Suprapubic skin (tissue), 4 donors: ENCODE data around the gene EYS.

Experiments used
- CTCF ChIP-seq, 2 donors: fragments of 200-600 bp in 1 of 2; fragments of 450-650 bp in 1 of 2; sonication (generic) in 1 of 2; IDR thresholded peaks; one replicate each; pipeline ENCODE4 v1.5.1; 2016 to 2019; ENCODE audit warnings: antibody characterized with exemption in 2 of 2, mild to moderate bottlenecking in 1 of 2, moderate library complexity in 1 of 2
- POLR2A ChIP-seq, 2 donors: fragments of 450-650 bp; IDR thresholded peaks; one replicate each; pipeline ENCODE4 v1.6.1; 2017; ENCODE audit warnings: antibody characterized with exemption in 2 of 2, mild to moderate bottlenecking in 2 of 2, moderate library complexity in 2 of 2
- POLR2AphosphoS5 ChIP-seq, 3 donors: sonication (generic); formaldehyde crosslinking; IDR thresholded peaks; one replicate each; pipeline ENCODE4 v1.6.1; 2017; ENCODE audit warnings: antibody characterized with exemption in 3 of 3

- no peak for TF ChIP-seq CTCF (IDR thresholded peaks at IDR 0.05)
- no peak for TF ChIP-seq POLR2A (IDR thresholded peaks at IDR 0.05)
- TF ChIP-seq POLR2AphosphoS5 (IDR thresholded peaks at IDR 0.05) = no peak
These were observed 1418.7 kb downstream of the EYS start for GRCh38 chr6:64288351-64288750.
